ENCODE data around the gene ALAS2. TPM values are rescaled to one million over a fixed set of nuclear protein-coding genes. Genes with fewer than 3 reads are reported as not detected.

ALAS2 gene
- total and polyA plus RNA-seq, 7 donors: 0.03 to 8.1 (median 3.3) TPM; not detected in 3

DNA sequence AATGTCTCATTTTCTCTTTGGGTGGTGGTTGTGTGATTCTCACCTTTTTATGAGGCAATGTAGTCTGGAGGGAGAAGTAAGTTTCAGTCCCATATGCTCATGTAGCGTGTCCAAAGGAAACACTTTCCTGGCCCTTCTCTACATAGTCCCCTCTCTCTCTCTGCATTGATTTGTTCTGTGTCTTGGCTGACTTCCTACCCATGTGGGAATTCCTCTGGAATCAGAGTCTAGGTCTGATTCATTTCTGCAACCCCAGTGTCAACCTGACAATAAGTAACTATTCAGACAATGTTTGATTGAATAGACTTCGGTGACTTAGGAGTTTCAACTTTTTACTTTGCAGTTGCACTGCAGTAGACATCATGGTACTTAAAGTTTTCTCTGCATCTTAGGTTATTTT, 2.7 kb upstream of the ALAS2 start:
- Histone ChIP-seq H3K36me3 (ENCODE audit: insufficient read depth in 1 of 2, low read depth in 1 of 2) (no peaks in the 10 kb centered on the region), H3K4me3 (no peak overlapping the region), H3K27ac (no peak overlapping the region), H3K4me1 (no peaks in the 10 kb centered on the region), H3K9me3 (no peaks in the 10 kb centered on the region), H3K27me3 (ENCODE audit: insufficient read depth in 3 of 3, low read length in 2 of 3) (peaks cover 0 to 9% (median 0%) of the 10 kb centered on the region in 3 donors)
- no peak for ATAC-seq
- TF ChIP-seq, protein P1, sequence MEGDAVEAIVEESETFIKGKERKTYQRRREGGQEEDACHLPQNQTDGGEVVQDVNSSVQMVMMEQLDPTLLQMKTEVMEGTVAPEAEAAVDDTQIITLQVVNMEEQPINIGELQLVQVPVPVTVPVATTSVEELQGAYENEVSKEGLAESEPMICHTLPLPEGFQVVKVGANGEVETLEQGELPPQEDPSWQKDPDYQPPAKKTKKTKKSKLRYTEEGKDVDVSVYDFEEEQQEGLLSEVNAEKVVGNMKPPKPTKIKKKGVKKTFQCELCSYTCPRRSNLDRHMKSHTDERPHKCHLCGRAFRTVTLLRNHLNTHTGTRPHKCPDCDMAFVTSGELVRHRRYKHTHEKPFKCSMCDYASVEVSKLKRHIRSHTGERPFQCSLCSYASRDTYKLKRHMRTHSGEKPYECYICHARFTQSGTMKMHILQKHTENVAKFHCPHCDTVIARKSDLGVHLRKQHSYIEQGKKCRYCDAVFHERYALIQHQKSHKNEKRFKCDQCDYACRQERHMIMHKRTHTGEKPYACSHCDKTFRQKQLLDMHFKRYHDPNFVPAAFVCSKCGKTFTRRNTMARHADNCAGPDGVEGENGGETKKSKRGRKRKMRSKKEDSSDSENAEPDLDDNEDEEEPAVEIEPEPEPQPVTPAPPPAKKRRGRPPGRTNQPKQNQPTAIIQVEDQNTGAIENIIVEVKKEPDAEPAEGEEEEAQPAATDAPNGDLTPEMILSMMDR (IDR thresholded peaks at IDR 0.05): no peak
- WGBS, 3 donors: 68 to 76% (median 73%) methylated on average over 2 of the region's 2 CpGs
- DNase-seq: no peak
- intact Hi-C loops (cut with DNase I): no loop called here

DNA sequence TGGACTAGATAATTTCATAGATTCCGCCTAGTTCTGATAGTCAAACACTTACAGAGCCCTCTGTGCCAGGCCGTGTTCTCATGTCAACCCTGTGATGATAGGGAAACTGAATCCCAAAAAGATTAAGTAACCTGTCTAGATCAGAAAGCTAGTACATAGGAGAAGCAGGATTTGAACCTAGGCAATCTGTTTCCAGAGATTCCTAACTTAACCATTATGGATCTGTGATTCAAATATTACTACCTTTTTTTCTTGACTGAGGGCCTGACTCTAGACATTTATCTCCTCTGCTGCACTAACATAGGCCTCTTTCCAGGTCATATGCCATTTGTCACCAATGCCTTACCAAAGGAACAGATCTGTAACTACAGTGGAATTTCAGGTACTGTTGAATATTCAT, 1.5 kb downstream of the ALAS2 start:
- no peaks in the 10 kb centered on the region for H3K4me1 ChIP-seq
- H3K27me3 ChIP-seq (ENCODE audit: insufficient read depth in 3 of 3, low read length in 2 of 3): peaks cover 0 to 23% (median 0%) of the 10 kb centered on the region in 3 donors
- TF ChIP-seq, protein P1 (IDR thresholded peaks at IDR 0.05): no peak
- intact Hi-C loops (cut with DNase I): no loop called here
- H3K27ac ChIP-seq: no peak overlapping the region
- DNase-seq: no peak
- no peaks in the 10 kb centered on the region for H3K9me3 ChIP-seq
- H3K36me3 ChIP-seq (ENCODE audit: insufficient read depth in 1 of 2, low read depth in 1 of 2): no peaks in the 10 kb centered on the region
- no peak for ATAC-seq
- 75 to 89% (median 84%) methylated on average over 2 of the region's 2 CpGs for WGBS, 3 donors
- H3K4me3 ChIP-seq: no peak overlapping the region

DNA sequence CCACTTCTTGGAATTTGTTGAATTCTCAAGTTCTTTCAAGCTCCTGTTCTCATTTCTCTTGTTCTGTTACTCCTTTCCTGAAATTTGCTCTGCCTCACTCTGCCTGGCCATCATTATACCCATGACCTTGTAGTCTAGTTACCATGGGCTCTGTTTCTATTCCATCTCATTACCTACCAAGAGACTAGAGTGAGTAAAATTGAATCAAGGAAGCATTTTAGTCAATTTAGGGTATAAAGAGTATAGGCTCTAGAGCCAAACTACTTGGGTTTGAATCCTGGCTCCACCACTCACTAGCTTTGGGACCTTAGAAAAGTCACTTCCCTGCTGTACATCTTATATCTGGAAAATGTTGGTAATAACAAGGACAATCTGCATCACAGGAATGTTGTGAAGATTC, 2.2 kb downstream of the ALAS2 start:
- intact Hi-C loops (cut with DNase I): no loop called here
- Histone ChIP-seq H3K27me3 (ENCODE audit: insufficient read depth in 3 of 3, low read length in 2 of 3) (peaks cover 0 to 23% (median 0%) of the 10 kb centered on the region in 3 donors), H3K27ac (no peak overlapping the region), H3K4me1 (no peaks in the 10 kb centered on the region), H3K4me3 (no peak overlapping the region), H3K36me3 (ENCODE audit: insufficient read depth in 1 of 2, low read depth in 1 of 2) (no peaks in the 10 kb centered on the region), H3K9me3 (no peaks in the 10 kb centered on the region)
- DNase-seq (no peak), ATAC-seq (no peak)
- TF ChIP-seq, protein P1 (IDR thresholded peaks at IDR 0.05): no peak

DNA sequence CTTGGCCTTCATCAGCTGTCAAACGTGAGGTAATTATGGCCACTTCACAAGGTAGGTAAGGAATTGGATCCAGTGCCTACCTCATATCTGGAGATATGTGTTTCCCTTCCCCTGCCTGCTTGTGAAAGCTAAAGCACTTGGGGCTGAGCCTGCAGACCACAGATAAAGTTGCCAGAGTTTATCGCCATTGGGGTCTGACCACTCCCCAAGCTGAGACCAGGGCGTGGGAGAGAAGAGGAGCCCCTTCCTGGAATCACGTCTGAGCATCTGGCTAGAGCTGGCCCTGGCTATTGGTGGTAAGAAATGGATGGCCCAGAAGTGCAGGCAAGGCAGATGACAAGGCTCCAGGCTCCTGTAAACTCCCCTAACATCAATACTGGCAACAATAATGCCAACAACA, 2.7 kb downstream of the ALAS2 start:
- DNase-seq (no peak), ATAC-seq (no peak)
- Histone ChIP-seq H3K4me1 (no peaks in the 10 kb centered on the region), H3K27me3 (ENCODE audit: insufficient read depth in 3 of 3, low read length in 2 of 3) (peaks cover 0 to 23% (median 0%) of the 10 kb centered on the region in 3 donors), H3K4me3 (no peak overlapping the region), H3K36me3 (ENCODE audit: insufficient read depth in 1 of 2, low read depth in 1 of 2) (no peaks in the 10 kb centered on the region), H3K27ac (no peak overlapping the region), H3K9me3 (no peaks in the 10 kb centered on the region)
- intact Hi-C loops (cut with DNase I): no loop called here
- 60 to 80% (median 80%) methylated on average over 4 of the region's 4 CpGs for WGBS, 3 donors
- TF ChIP-seq, protein P1 (IDR thresholded peaks at IDR 0.05): no peak

GRCh38 chrX:55026840-55027239, 3.9 kb downstream of the ALAS2 start:
- H3K9me3 ChIP-seq: no peaks in the 10 kb centered on the region
- H3K36me3 ChIP-seq (ENCODE audit: insufficient read depth in 1 of 2, low read depth in 1 of 2): no peaks in the 10 kb centered on the region
- peaks cover 0 to 22% (median 0%) of the 10 kb centered on the region in 3 donors for H3K27me3 ChIP-seq (ENCODE audit: insufficient read depth in 3 of 3, low read length in 2 of 3)
- ATAC-seq (no peak), DNase-seq (no peak)
- no peak overlapping the region for H3K27ac ChIP-seq
- 53 to 82% (median 76%) methylated on average over 2 of the region's 2 CpGs for WGBS, 3 donors
- H3K4me3 ChIP-seq: no peak overlapping the region
- TF ChIP-seq, protein P1 (IDR thresholded peaks at IDR 0.05): no peak
- no peaks in the 10 kb centered on the region for H3K4me1 ChIP-seq
- intact Hi-C loops (cut with DNase I): no loop called here
